Pancreas (tissue), 10 donors: Measurements from ENCODE around the gene MORF4L1. TPM values are rescaled to one million over a fixed set of nuclear protein-coding genes. Genes with fewer than 3 reads are reported as not detected.
"Not testable (repeated sequence)": the region's sequence is repeated elsewhere in the genome, so short reads cannot be mapped to it uniquely, and the experiment has no call there.

Experiments used
- ATAC-seq, 4 donors: fragments of 200-7000 bp; cut with Tn5 transposase; one replicate each; pipeline versions ENCODE4 v1.8.0 to v1.9.1; 2020; ENCODE audit warnings: mild to moderate bottlenecking in 4 of 4, moderate library complexity in 4 of 4
- DNase-seq, 6 donors: peaks; one replicate each; pipeline ENCODE4 v3.0.0-alpha.2; 2020
- FAIRE-seq: peaks from 2 replicates; lab custom pipeline; 2012; peaks lifted over from hg19 to GRCh38; lab: Jason Lieb, UNC
- H3K27ac ChIP-seq, 4 donors: fragments of 200-600 bp; sonication (generic); 1 replicate in 3 of 4; 2 replicates in 1 of 4; pipeline versions ENCODE4 v1.5.0 to v1.8.0; 2020
- H3K27me3 ChIP-seq, 4 donors: fragments of 200-600 bp; one replicate each; pipeline ENCODE4 v1.8.0; 2021
- H3K36me3 ChIP-seq, 3 donors: fragments of 200-600 bp; sonication (generic) in 1 of 3; one replicate each; pipeline versions ENCODE4 v1.5.0 to v1.8.0; 2020 to 2021
- H3K4me1 ChIP-seq, 3 donors: fragments of 200-600 bp; one replicate each; pipeline ENCODE4 v1.8.0; 2021
- H3K4me3 ChIP-seq, 4 donors: fragments of 200-600 bp; sonication (generic) in 2 of 4; one replicate each; pipeline versions ENCODE4 v1.5.0 to v1.8.0; 2020 to 2021
- H3K9me3 ChIP-seq, 4 donors: fragments of 200-600 bp; one replicate each; pipeline ENCODE4 v1.8.0; 2021
- CTCF ChIP-seq, 4 donors: fragments of 200-600 bp; sonication (generic) in 3 of 4; IDR thresholded peaks; one replicate each; pipeline versions ENCODE4 v1.5.0 to v1.8.0; 2021; ENCODE audit warnings: antibody characterized with exemption in 4 of 4
- WGBS, 2 donors: extraction: QIAGEN DNeasy Blood & Tissue Kit; methylation state at CpG; one replicate each; pipeline ENCODE4 v1.1.7; 2013; 5-methylcytosine and 5-hydroxymethylcytosine counted together
- intact Hi-C, 3 donors: fragments of 100-400 bp; cut with DNase I; formaldehyde crosslinking; loops; one replicate each; pipeline versions ENCODE4 v1.11.1 to v1.14.2; 2022
- polyA plus RNA-seq, 2 donors: library from polyadenylated mRNA; stranded (reverse); fragments of 200-250 nt; gene quantifications; one replicate each; pipeline ENCODE4 v1.2.3, GENCODE V29; 2013
- total RNA-seq, 6 donors: library from RNA; stranded (reverse); fragmentation: NEBNext Ultra II Directional in 4 of 6; extraction: Animal tissue kit (Norgen Biotek cat#: 25700) in 4 of 6; gene quantifications; one replicate each; pipeline versions ENCODE4 v1.2.1 to v1.2.4, GENCODE V29; 2021 to 2023
- donor health status: healthy with polysubstance abuse.
- donor health status: DM: no; HTN: no; CAD: no; lungs with moderate emphysema.
- donor health status: DM: no; HTN: no; CAD: no.
- donor health status: control.
- donor health status: control.
- donor health status: Bipolar disorder and iron deficiency.
- donor health status: DM: yes; HTN: yes; CAD: no.
- donor health status: DM: no; HTN: no; CAD: no.
- donor health status: DM: no; HTN: no; CAD: no.
- donor health status: DM: yes; HTN: yes; CAD: no.

The MORF4L1 gene
- total and polyA plus RNA-seq, 8 donors: 55.0 to 149 (median 90.4) TPM

GRCh38 chr15:78889000-78889399 is 16.3 kb downstream of the MORF4L1 start:
- Histone ChIP-seq H3K27me3 (no peaks in the 10 kb centered on the region), H3K36me3 (peaks cover 10 to 75% (median 30%) of the 10 kb centered on the region in 3 donors), H3K4me1 (peaks cover 0 to 8% (median 0%) of the 10 kb centered on the region in 3 donors), H3K9me3 (no peaks in the 10 kb centered on the region), H3K27ac (no peak overlapping the region), H3K4me3 (no peak overlapping the region)
- DNase-seq (no peak), ATAC-seq (no peak), FAIRE-seq (no peak)
- WGBS, 2 donors: 84 to 86% methylated on average over 4 of the region's 4 CpGs
- TF ChIP-seq CTCF (IDR thresholded peaks at IDR 0.05): no peak
- intact Hi-C loops: no loop called here

- Histone ChIP-seq H3K4me3 (no peak overlapping the region), H3K27me3 (no peaks in the 10 kb centered on the region), H3K9me3 (no peaks in the 10 kb centered on the region), H3K27ac (no peak overlapping the region), H3K36me3 (peaks cover 5 to 82% (median 29%) of the 10 kb centered on the region in 3 donors), H3K4me1 (no peaks in the 10 kb centered on the region)
- FAIRE-seq (no peak), ATAC-seq (no peak), DNase-seq (no peak)
- TF ChIP-seq CTCF (IDR thresholded peaks at IDR 0.05): no peak
- 82 to 90% methylated on average over 2 of the region's 2 CpGs for WGBS, 2 donors
- intact Hi-C loops: no loop called here
Measured at GRCh38 chr15:78893538-78893937, 20.8 kb downstream of the MORF4L1 start.

- TF ChIP-seq CTCF (IDR thresholded peaks at IDR 0.05): no peak
- Histone ChIP-seq H3K36me3 (peaks cover 5 to 73% (median 39%) of the 10 kb centered on the region in 3 donors), H3K4me3 (no peak overlapping the region), H3K27ac (no peak overlapping the region), H3K4me1 (no peaks in the 10 kb centered on the region), H3K27me3 (no peaks in the 10 kb centered on the region), H3K9me3 (no peaks in the 10 kb centered on the region)
- FAIRE-seq (no peak), DNase-seq (no peak), ATAC-seq (no peak)
- 77 to 85% methylated on average over 3 of the region's 3 CpGs for WGBS, 2 donors
- intact Hi-C loops: no loop called here
Measured at GRCh38 chr15:78895471-78895870, 22.8 kb downstream of the MORF4L1 start.

GRCh38 chr15:78898540-78898939 is 25.9 kb downstream of the MORF4L1 start:
- Histone ChIP-seq H3K4me1 (no peaks in the 10 kb centered on the region), H3K4me3 (no peak overlapping the region), H3K36me3 (peaks cover 3 to 71% (median 44%) of the 10 kb centered on the region in 3 donors), H3K9me3 (no peaks in the 10 kb centered on the region), H3K27me3 (no peaks in the 10 kb centered on the region), H3K27ac (no peak overlapping the region)
- no peak for TF ChIP-seq CTCF (IDR thresholded peaks at IDR 0.05)
- WGBS, 2 donors: 89 to 93% methylated on average over 4 of the region's 4 CpGs
- no peak for FAIRE-seq
- ATAC-seq: no peak
- DNase-seq: no peak
- intact Hi-C loops: no loop called here

- H3K4me1 ChIP-seq, H3K4me3 ChIP-seq, H3K27ac ChIP-seq, DNase-seq, H3K27me3 ChIP-seq, FAIRE-seq, ATAC-seq, H3K9me3 ChIP-seq: not testable (repeated sequence)
- 94 to 96% methylated on average over 14 of the region's 14 CpGs for WGBS, 2 donors
- intact Hi-C loops: loop anchor here in 1 of 3 donors (10.0 kb wide), 1 partner anchor 284 kb away; no protein-coding TSS in a partner anchor
- peaks cover 3 to 65% (median 35%) of the 10 kb centered on the region in 3 donors for H3K36me3 ChIP-seq
Measured at GRCh38 chr15:78900819-78901533, 28.3 kb downstream of the MORF4L1 start.

GRCh38 chr15:78902281-78903032 is 29.8 kb downstream of the MORF4L1 start:
- peaks cover 3 to 59% (median 32%) of the 10 kb centered on the region in 3 donors for H3K36me3 ChIP-seq
- not testable (repeated sequence) for FAIRE-seq, H3K9me3 ChIP-seq, H3K4me1 ChIP-seq, H3K4me3 ChIP-seq, ATAC-seq, H3K27me3 ChIP-seq, H3K27ac ChIP-seq, DNase-seq
- 82 to 83% methylated on average over 13 of the region's 13 CpGs for WGBS, 2 donors
- intact Hi-C loops: loop anchor here in 1 of 3 donors (10.0 kb wide), 1 partner anchor 282 kb away; no protein-coding TSS in a partner anchor
